H9 (cell line): Measurements from ENCODE around the gene ATPAF2. TPM values are rescaled to one million over a fixed set of nuclear protein-coding genes. Genes with fewer than 3 reads are reported as not detected.

Source experiments
- DNase-seq: peaks from one replicate; pipeline ENCODE4 v3.0.0-alpha.2; 2017
- H2AFZ ChIP-seq: one replicate; pipeline ENCODE4 v1.6.1; 2013; ENCODE audit warnings: mild to moderate bottlenecking, low read length, control low read depth, moderate library complexity
- H2AK5ac ChIP-seq: 2 replicates; pipeline ENCODE4 v1.6.1; 2013; ENCODE audit warnings: low read length, control low read depth, mixed read lengths; ENCODE audit not compliant: insufficient read length
- H2BK120ac ChIP-seq: one replicate; pipeline ENCODE4 v1.6.1; 2013; ENCODE audit warnings: low read depth, mild to moderate bottlenecking, low read length, control low read depth, inconsistent platforms; ENCODE audit not compliant: poor library complexity, severe bottlenecking
- H2BK12ac ChIP-seq: 2 replicates; pipeline ENCODE4 v1.6.1; 2013; ENCODE audit warnings: low read length, control low read depth, mixed read lengths, low read depth; ENCODE audit not compliant: insufficient read length
- H2BK15ac ChIP-seq: 2 replicates; pipeline ENCODE4 v1.6.1; 2013; ENCODE audit warnings: low read depth, low read length, control low read depth
- H2BK20ac ChIP-seq: one replicate; pipeline ENCODE4 v1.6.1; 2013; ENCODE audit warnings: low read depth, mild to moderate bottlenecking, low read length, control low read depth, inconsistent platforms; ENCODE audit not compliant: poor library complexity, severe bottlenecking
- H2BK5ac ChIP-seq: 2 replicates; pipeline ENCODE4 v1.6.1; 2013; ENCODE audit warnings: low read length, control low read depth, mixed read lengths; ENCODE audit not compliant: insufficient read length
- H3K14ac ChIP-seq: 2 replicates; pipeline ENCODE4 v1.6.1; 2013; ENCODE audit warnings: low read length, control low read depth; ENCODE audit not compliant: insufficient read depth
- H3K18ac ChIP-seq: 2 replicates; pipeline ENCODE4 v1.6.1; 2013; ENCODE audit warnings: low read depth, mild to moderate bottlenecking, mixed read lengths, low read length, control low read depth; ENCODE audit not compliant: insufficient read length
- H3K23ac ChIP-seq: 2 replicates; pipeline ENCODE4 v1.6.1; 2013; ENCODE audit warnings: low read length, control low read depth, mixed read lengths, low read depth; ENCODE audit not compliant: insufficient read length
- H3K23me2 ChIP-seq: 2 replicates; pipeline ENCODE4 v1.6.1; 2013; ENCODE audit warnings: low read depth, mild to moderate bottlenecking, mixed read lengths, low read length, control low read depth; ENCODE audit not compliant: insufficient read length, poor library complexity, severe bottlenecking
- H3K27ac ChIP-seq: 2 replicates; pipeline ENCODE4 v1.5.1; 2013; ENCODE audit warnings: low read length, control low read depth, mixed read lengths, low read depth; ENCODE audit not compliant: insufficient read length
- H3K27me3 ChIP-seq: 2 replicates; pipeline ENCODE4 v1.6.1; 2013; ENCODE audit warnings: low read length, control low read depth, inconsistent platforms; ENCODE audit not compliant: insufficient read depth
- H3K4ac ChIP-seq: 2 replicates; pipeline ENCODE4 v1.6.1; 2013; ENCODE audit warnings: low read depth, mild to moderate bottlenecking, control low read depth, inconsistent platforms, low read length, moderate library complexity
- H3K4me1 ChIP-seq: 2 replicates; pipeline ENCODE4 v1.6.1; 2013; ENCODE audit warnings: low read length, control low read depth, inconsistent platforms; ENCODE audit not compliant: insufficient read depth
- H3K4me2 ChIP-seq: 2 replicates; pipeline ENCODE4 v1.6.1; 2013; ENCODE audit warnings: low read length, control low read depth, mixed read lengths; ENCODE audit not compliant: insufficient read length, insufficient read depth
- H3K56ac ChIP-seq: 2 replicates; pipeline ENCODE4 v1.6.1; 2013; ENCODE audit warnings: low read depth, mild to moderate bottlenecking, mixed read lengths, low read length, control low read depth; ENCODE audit not compliant: insufficient read length
- H3K79me1 ChIP-seq: 2 replicates; pipeline ENCODE4 v1.6.1; 2013; ENCODE audit warnings: low read depth, mild to moderate bottlenecking, moderate library complexity, low read length, control low read depth, inconsistent platforms; ENCODE audit not compliant: insufficient read depth, poor library complexity, severe bottlenecking
- H3K79me2 ChIP-seq: 2 replicates; pipeline ENCODE4 v1.6.1; 2013; ENCODE audit warnings: low read length, control low read depth, inconsistent platforms; ENCODE audit not compliant: insufficient read depth
- H3K9ac ChIP-seq: 2 replicates; pipeline ENCODE4 v1.6.1; 2013; ENCODE audit warnings: low read length, control low read depth, mixed read lengths; ENCODE audit not compliant: insufficient read length; ENCODE audit errors: extremely low read depth
- H3K9me3 ChIP-seq: one replicate; pipeline ENCODE4 v1.6.1; 2013; ENCODE audit warnings: low read depth, low read length, inconsistent platforms; ENCODE audit not compliant: control insufficient read depth
- H3T11ph ChIP-seq: one replicate; pipeline ENCODE4 v1.6.1; 2013; ENCODE audit warnings: mild to moderate bottlenecking, low read length, control low read depth, inconsistent platforms
- H4K20me1 ChIP-seq: one replicate; pipeline ENCODE4 v1.6.1; 2013; ENCODE audit not compliant: control insufficient read depth, insufficient read length, insufficient read depth
- H4K5ac ChIP-seq: 2 replicates; pipeline ENCODE4 v1.6.1; 2013; ENCODE audit warnings: low read depth, mild to moderate bottlenecking, mixed read lengths, low read length, control low read depth; ENCODE audit not compliant: insufficient read length
- H4K8ac ChIP-seq: replicated peaks from 2 replicates; pipeline ENCODE4 v1.6.1; 2013; ENCODE audit warnings: low read length, control low read depth, mixed read lengths, low read depth; ENCODE audit not compliant: insufficient read length
- H4K91ac ChIP-seq: 2 replicates; pipeline ENCODE4 v1.6.1; 2013; ENCODE audit warnings: low read depth, mild to moderate bottlenecking, moderate library complexity, mixed read lengths, low read length, control low read depth; ENCODE audit not compliant: insufficient read length
- H3K27ac Mint-ChIP-seq, 3 experiments: 2 replicates in 2 of 3; 3 replicates in 1 of 3; pipeline ENCODE4 v1.8.0; 2020 to 2021; ENCODE audit warnings: mixed read lengths in 3 of 3, mild to moderate bottlenecking in 1 of 3, moderate library complexity in 1 of 3
- H3K27me3 Mint-ChIP-seq: 2 replicates; pipeline ENCODE4 v1.8.0; 2021; ENCODE audit warnings: low read depth, mild to moderate bottlenecking, moderate library complexity, mixed read lengths
- H3K36me3 Mint-ChIP-seq, 3 experiments: 2 replicates in 2 of 3; 3 replicates in 1 of 3; pipeline ENCODE4 v1.8.0; 2020 to 2021; ENCODE audit warnings: low read depth in 3 of 3, mixed read lengths in 3 of 3; ENCODE audit not compliant: insufficient read depth in 1 of 3
- H3K4me1 Mint-ChIP-seq, 2 experiments: 2 replicates each; pipeline ENCODE4 v1.8.0; 2020; ENCODE audit warnings: mixed read lengths in 2 of 2
- H3K4me3 Mint-ChIP-seq, 2 experiments: 2 replicates in 1 of 2; 3 replicates in 1 of 2; pipeline ENCODE4 v1.8.0; 2020 to 2021; ENCODE audit warnings: mild to moderate bottlenecking in 2 of 2, mixed read lengths in 2 of 2, moderate library complexity in 1 of 2
- H3K9me3 Mint-ChIP-seq, 2 experiments: 2 replicates in 1 of 2; 3 replicates in 1 of 2; pipeline ENCODE4 v1.8.0; 2020; ENCODE audit warnings: mild to moderate bottlenecking in 2 of 2, mixed read lengths in 2 of 2, moderate library complexity in 1 of 2
- WGBS: extraction: QIAGEN DNeasy Blood & Tissue Kit; methylation state at CpG from one replicate; pipeline ENCODE4 v1.1.7; 2013; ENCODE audit warnings: missing lambda C conversion rate, low lambda C conversion rate, mixed read lengths; ENCODE audit not compliant: insufficient read length; ENCODE audit errors: extremely low coverage; 5-methylcytosine and 5-hydroxymethylcytosine counted together
- total RNA-seq: library from RNA; stranded (reverse); gene quantifications from 2 replicates; pipeline ENCODE4 v1.2.1, GENCODE V29; 2021
- TF ChIP-seq, protein P1 (sequence below): fragments of 200-600 bp; sonication (generic); conservative IDR thresholded peaks from 3 replicates; pipeline ENCODE4 v1.8.0; 2021; ENCODE audit warnings: antibody characterized with exemption, mild to moderate bottlenecking

ATPAF2 gene
- total RNA-seq, 1 experiment from 2014 or later, result 21.4 TPM

DNA sequence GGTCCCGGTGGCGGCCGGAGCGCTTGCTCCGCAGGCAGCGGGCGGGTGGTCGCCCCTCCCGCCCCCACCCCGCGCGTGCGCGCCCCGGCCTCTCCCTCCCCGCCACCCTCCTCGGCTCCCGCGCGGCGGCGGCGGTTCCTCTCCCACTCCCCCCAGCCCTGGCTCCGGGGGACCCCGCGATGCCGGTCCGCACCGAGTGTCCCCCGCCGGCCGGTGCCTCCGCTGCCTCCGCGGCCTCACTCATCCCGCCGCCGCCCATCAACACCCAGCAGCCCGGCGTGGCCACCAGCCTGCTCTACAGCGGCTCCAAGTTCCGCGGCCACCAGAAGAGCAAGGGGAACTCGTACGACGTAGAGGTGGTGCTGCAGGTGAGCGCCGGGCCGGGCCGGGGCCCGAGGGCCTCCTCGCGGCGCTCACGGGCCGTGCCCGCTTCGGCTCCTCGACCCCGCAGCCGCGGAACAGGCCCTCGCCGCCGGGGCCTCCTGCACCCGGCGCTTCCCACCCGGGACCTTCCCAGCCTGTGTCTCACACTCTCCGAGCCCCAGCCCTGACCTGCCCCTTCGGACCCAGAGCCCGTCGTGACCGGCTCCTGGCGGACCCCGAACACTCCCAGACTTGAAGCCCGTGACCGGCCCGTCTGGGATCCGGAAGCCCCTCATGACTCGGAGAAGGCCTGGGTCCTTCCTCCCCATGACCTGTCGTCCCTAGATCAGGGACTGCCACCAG, 730 bp upstream of the ATPAF2 start:
- Histone ChIP-seq H3K56ac (no peak overlapping the region), H3K9me3 (no peaks in the 10 kb centered on the region), H4K8ac (no peak overlapping the region), H3K4me2 (peak overlapping the region; percentile 86), H3K4ac (no peak overlapping the region), H2BK120ac (no peak overlapping the region), H3T11ph (no peak overlapping the region), H3K79me1 (no peaks in the 10 kb centered on the region), H2BK20ac (no peak overlapping the region), H3K79me2 (no peaks in the 10 kb centered on the region), H3K18ac (no peak overlapping the region), H2AK5ac (no peak overlapping the region), H3K23ac (no peak overlapping the region), H2BK5ac (no peak overlapping the region), H3K4me1 (no peaks in the 10 kb centered on the region; the same call in 1 of the 2 replicates), H2BK15ac (no peak overlapping the region), H2BK12ac (no peak overlapping the region), H4K5ac (no peak overlapping the region), H4K91ac (no peak overlapping the region), H3K14ac (peak overlapping the region; percentile 58; the same call in 1 of the 2 replicates), H3K27me3 (no peaks in the 10 kb centered on the region), H3K27ac (no peak overlapping the region), H3K9ac (peak overlapping the region; percentile 9), H4K20me1 (no peaks in the 10 kb centered on the region), H2AFZ (no peak overlapping the region), H3K23me2 (peaks cover 12% of the 10 kb centered on the region)
- DNase-seq, result peak; percentile 67
- TF ChIP-seq, protein P1, sequence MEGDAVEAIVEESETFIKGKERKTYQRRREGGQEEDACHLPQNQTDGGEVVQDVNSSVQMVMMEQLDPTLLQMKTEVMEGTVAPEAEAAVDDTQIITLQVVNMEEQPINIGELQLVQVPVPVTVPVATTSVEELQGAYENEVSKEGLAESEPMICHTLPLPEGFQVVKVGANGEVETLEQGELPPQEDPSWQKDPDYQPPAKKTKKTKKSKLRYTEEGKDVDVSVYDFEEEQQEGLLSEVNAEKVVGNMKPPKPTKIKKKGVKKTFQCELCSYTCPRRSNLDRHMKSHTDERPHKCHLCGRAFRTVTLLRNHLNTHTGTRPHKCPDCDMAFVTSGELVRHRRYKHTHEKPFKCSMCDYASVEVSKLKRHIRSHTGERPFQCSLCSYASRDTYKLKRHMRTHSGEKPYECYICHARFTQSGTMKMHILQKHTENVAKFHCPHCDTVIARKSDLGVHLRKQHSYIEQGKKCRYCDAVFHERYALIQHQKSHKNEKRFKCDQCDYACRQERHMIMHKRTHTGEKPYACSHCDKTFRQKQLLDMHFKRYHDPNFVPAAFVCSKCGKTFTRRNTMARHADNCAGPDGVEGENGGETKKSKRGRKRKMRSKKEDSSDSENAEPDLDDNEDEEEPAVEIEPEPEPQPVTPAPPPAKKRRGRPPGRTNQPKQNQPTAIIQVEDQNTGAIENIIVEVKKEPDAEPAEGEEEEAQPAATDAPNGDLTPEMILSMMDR, result no peak
- H3K27ac Mint-ChIP-seq, result peak overlapping the region in 2 of 3 experiments; percentile 34 to 68; a peak in 3 of 7 replicates
- peaks cover 30 to 35% of the 10 kb centered on the region in 2 experiments for H3K4me1 Mint-ChIP-seq
- peaks cover 4% of the 10 kb centered on the region for H3K27me3 Mint-ChIP-seq
- H3K36me3 Mint-ChIP-seq, result peaks cover 0 to 2% (median 0%) of the 10 kb centered on the region in 3 experiments; a peak in 2 of 7 replicates
- no peaks in the 10 kb centered on the region; a peak in 2 of 5 replicates for H3K9me3 Mint-ChIP-seq
- peak overlapping the region; percentile 86 to 97 for H3K4me3 Mint-ChIP-seq
- WGBS, result no CpG with 5 or more reads among the region's 81 CpGs
